ENCODE measurements around the gene NCOA7. TPM values are rescaled to one million over a fixed set of nuclear protein-coding genes. Genes with fewer than 3 reads are reported as not detected.
A peak's percentile ranks its signal among the peaks of the same experiment; 100 is the strongest.

Gene NCOA7
- total and polyA plus RNA-seq, 9 of the 15 experiments (the other 6 are each of a cell fraction or from before 2014, with no cell fraction given): 5.8 to 14.6 (median 9.3) TPM

DNA sequence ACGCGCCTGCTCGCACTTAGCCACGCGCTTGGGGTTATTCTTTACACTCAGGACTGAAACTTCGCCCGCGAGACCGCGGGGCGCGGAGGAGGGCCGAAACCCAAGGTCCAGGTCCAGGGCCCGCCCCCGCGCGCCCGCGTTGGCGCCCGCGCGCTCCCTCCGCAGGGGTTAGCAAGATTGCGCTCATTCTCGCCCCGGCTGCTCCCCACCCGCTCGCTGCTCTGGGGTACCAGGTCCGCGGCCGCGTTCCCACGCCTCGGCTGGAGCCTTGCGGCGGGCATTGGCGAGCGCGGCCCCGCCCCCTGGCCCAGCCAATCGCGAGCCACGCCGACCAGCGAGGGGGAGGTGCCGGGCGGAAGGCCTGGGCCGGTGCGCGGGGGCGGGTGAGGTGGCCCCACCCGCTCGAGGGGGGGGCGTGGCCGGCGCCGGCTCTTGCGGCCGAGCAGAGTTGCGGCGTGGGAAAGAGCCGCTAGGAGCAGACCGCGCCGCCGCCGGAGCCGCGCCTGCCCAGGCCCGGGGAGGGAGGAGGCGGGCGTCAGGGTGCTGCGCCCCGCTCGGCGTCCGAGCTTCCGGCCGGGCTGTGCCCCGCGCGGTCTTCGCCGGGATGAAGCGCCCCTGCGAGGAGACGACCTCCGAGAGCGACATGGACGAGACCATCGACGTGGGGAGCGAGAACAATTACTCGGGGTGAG is 41.4 kb upstream of the NCOA7 start, which contains the start of gene HEY2 (continued):
- TF ChIP-seq CTCF (IDR thresholded peaks at IDR 0.05 in 2 of 3, conservative IDR thresholded peaks at IDR 0.05 in 1 of 3; ENCODE audit: insufficient read depth in 2 of 3, low read depth in 1 of 3, low read length in 3 of 3) (no peak), GATAD2B (IDR thresholded peaks at IDR 0.05; ENCODE audit: borderline replicate concordance) (peak; percentile 91), KLF10 (CRISPR knock-in tag; IDR thresholded peaks at IDR 0.05) (no peak), PHF20 (IDR thresholded peaks at IDR 0.05; ENCODE audit: partially characterized antibody) (no peak), TEAD1 (CRISPR knock-in tag; IDR thresholded peaks at IDR 0.05) (no peak), CUX1 (CRISPR knock-in tag; IDR thresholded peaks at IDR 0.05) (no peak), CREB3 (tag; conservative IDR thresholded peaks at IDR 0.05; ENCODE audit: low read depth) (no peak), SMARCA5 (IDR thresholded peaks at IDR 0.05) (no peak), IRF2 (CRISPR knock-in tag; IDR thresholded peaks at IDR 0.05) (no peak), NRF1 (conservative IDR thresholded peaks at IDR 0.05 in 1 of 2, IDR thresholded peaks at IDR 0.05 in 1 of 2) (peak; percentile 87 to 88; a peak in 2 of 4 replicates)
- TF ChIP-seq, protein P1, sequence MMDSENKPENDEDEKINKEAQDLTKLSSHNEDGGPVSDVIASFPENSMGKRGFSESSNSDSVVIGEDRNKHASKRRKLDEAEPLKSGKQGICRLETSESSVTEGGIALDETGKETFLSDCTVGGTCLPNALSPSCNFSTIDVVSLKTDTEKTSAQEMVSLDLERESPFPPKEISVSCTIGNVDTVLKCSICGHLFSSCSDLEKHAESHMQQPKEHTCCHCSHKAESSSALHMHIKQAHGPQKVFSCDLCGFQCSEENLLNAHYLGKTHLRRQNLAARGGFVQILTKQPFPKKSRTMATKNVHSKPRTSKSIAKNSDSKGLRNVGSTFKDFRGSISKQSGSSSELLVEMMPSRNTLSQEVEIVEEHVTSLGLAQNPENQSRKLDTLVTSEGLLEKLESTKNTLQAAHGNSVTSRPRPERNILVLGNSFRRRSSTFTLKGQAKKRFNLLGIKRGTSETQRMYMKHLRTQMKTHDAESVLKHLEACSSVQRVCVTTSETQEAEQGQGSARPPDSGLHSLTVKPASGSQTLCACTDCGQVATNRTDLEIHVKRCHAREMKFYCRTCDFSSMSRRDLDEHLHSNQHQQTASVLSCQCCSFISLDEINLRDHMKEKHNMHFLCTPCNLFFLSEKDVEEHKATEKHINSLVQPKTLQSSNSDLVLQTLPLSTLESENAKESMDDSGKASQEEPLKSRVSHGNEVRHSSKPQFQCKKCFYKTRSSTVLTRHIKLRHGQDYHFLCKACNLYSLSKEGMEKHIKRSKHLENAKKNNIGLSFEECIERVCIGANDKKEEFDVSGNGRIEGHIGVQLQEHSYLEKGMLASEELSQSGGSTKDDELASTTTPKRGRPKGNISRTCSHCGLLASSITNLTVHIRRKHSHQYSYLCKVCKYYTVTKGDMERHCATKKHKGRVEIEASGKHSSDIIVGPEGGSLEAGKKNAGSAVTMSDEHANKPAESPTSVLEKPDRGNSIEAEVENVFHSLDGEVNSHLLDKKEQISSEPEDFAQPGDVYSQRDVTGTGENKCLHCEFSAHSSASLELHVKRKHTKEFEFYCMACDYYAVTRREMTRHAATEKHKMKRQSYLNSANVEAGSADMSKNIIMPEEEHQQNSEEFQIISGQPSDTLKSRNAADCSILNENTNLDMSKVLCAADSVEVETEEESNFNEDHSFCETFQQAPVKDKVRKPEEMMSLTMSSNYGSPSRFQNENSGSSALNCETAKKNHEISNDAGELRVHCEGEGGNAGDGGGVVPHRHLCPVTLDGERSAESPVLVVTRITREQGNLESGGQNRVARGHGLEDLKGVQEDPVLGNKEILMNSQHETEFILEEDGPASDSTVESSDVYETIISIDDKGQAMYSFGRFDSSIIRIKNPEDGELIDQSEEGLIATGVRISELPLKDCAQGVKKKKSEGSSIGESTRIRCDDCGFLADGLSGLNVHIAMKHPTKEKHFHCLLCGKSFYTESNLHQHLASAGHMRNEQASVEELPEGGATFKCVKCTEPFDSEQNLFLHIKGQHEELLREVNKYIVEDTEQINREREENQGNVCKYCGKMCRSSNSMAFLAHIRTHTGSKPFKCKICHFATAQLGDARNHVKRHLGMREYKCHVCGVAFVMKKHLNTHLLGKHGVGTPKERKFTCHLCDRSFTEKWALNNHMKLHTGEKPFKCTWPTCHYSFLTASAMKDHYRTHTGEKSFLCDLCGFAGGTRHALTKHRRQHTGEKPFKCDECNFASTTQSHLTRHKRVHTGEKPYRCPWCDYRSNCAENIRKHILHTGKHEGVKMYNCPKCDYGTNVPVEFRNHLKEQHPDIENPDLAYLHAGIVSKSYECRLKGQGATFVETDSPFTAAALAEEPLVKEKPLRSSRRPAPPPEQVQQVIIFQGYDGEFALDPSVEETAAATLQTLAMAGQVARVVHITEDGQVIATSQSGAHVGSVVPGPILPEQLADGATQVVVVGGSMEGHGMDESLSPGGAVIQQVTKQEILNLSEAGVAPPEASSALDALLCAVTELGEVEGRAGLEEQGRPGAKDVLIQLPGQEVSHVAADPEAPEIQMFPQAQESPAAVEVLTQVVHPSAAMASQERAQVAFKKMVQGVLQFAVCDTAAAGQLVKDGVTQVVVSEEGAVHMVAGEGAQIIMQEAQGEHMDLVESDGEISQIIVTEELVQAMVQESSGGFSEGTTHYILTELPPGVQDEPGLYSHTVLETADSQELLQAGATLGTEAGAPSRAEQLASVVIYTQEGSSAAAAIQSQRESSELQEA (IDR thresholded peaks at IDR 0.05; ENCODE audit: low read depth): no peak
